ENCODE results near the gene SMTN.

Gene SMTN

DNA sequence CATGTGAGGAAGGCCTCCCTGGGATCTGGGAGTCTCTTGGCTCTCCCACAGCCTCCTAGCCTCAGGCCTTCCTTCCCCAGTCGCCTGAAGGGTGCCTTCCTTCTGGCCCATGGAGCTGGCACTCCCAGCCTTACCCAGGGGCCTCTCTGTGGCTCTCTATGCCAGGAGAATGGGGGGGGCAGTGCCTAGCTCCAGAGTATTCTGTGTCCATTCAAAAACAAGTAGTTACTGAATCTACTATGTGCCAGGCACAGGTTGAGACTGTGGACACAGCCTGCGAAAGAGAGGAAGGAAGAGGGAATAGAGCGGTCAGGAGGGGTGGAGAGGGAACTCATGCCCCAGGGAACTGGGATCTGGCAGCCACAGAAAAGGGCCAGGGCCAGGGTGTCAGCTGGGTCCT, 61.9 kb downstream of the SMTN start:
- peaks cover 7% of the 10 kb centered on the region for H3K27me3 Mint-ChIP-seq
- H3K4me1 Mint-ChIP-seq: no peaks in the 10 kb centered on the region
- no peaks in the 10 kb centered on the region for H3K36me3 Mint-ChIP-seq
- H3K9me3 Mint-ChIP-seq: no peaks in the 10 kb centered on the region
- DNase-seq (ENCODE audit: low spot score in 2 of 2) (no peak), ATAC-seq (ENCODE audit: low read depth) (no peak)
- H3K27ac Mint-ChIP-seq: no peak overlapping the region
- no peak overlapping the region for H3K4me3 Mint-ChIP-seq

DNA sequence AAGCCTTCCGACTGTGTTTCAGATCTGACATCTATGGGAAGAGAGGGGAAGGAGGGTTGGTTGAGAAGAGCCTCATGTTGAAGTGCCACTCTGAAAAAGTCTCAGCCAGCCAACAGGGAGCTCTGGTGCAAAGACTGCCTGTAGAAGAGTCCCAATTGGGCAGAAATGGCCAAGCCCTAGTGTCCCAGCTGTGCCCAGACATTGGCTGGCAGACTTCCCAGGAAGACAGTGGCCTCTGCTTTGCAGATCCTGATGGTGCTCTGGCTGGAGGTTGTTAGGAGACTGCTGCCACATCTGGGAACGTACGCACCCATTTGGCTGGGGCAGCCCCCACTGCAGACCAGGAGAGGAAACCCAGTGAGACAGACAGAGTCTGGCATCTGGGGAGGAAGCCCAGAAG, 62.4 kb downstream of the SMTN start:
- Mint-ChIP-seq H3K9me3 (no peaks in the 10 kb centered on the region), H3K27ac (no peak overlapping the region), H3K36me3 (no peaks in the 10 kb centered on the region), H3K4me3 (no peak overlapping the region), H3K27me3 (peaks cover 7% of the 10 kb centered on the region), H3K4me1 (no peaks in the 10 kb centered on the region)
- no peak for ATAC-seq (ENCODE audit: low read depth)
- no peak for DNase-seq (ENCODE audit: low spot score in 2 of 2)

DNA sequence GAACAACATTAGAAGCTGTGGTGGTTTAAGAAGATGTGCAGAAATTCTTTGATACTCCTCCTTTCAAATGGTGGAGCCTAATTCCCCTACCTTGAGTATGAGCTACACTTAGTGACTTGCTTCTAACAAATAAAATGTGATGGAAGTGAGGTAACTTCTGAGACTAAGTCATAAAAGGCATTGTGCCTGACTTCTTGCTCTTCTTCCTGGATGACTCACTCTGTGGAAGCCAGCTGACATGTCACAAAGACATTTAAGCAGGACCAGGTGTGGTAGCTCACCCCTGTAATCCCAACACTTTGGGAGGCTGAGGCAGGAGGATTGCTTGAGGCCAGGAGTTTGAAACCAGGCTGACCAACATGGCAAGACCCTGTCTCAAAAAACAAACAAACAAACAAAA, 63.1 kb downstream of the SMTN start:
- peaks cover 7% of the 10 kb centered on the region for H3K27me3 Mint-ChIP-seq
- no peaks in the 10 kb centered on the region for H3K36me3 Mint-ChIP-seq
- ATAC-seq (ENCODE audit: low read depth) (no peak), DNase-seq (ENCODE audit: low spot score in 2 of 2) (no peak)
- no peaks in the 10 kb centered on the region for H3K4me1 Mint-ChIP-seq
- no peaks in the 10 kb centered on the region for H3K9me3 Mint-ChIP-seq
- no peak overlapping the region for H3K4me3 Mint-ChIP-seq
- H3K27ac Mint-ChIP-seq: no peak overlapping the region

DNA sequence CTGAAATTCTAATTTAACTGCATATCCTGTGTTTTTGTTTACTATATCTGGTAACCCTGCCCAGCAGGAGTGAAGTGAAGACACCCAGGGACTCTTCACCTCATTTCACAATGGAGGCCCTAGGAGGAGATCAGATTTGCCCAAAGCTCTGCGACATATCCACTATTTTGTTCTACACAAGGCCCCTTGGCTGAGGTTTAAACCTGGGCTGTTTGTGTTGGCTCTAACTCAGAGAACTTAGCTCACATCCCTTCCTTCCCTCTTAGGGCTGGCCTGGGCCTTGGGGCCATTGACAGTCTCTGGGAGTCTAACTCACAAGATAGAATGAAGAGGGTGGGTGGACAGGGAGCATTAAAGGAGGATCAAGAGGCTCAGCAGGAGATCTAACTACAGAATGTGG, 67.4 kb downstream of the SMTN start:
- no peak for DNase-seq (ENCODE audit: low spot score in 2 of 2)
- Mint-ChIP-seq H3K4me1 (no peaks in the 10 kb centered on the region), H3K9me3 (no peaks in the 10 kb centered on the region), H3K27me3 (no peaks in the 10 kb centered on the region), H3K36me3 (no peaks in the 10 kb centered on the region), H3K4me3 (no peak overlapping the region), H3K27ac (no peak overlapping the region)
- no peak for ATAC-seq (ENCODE audit: low read depth)

DNA sequence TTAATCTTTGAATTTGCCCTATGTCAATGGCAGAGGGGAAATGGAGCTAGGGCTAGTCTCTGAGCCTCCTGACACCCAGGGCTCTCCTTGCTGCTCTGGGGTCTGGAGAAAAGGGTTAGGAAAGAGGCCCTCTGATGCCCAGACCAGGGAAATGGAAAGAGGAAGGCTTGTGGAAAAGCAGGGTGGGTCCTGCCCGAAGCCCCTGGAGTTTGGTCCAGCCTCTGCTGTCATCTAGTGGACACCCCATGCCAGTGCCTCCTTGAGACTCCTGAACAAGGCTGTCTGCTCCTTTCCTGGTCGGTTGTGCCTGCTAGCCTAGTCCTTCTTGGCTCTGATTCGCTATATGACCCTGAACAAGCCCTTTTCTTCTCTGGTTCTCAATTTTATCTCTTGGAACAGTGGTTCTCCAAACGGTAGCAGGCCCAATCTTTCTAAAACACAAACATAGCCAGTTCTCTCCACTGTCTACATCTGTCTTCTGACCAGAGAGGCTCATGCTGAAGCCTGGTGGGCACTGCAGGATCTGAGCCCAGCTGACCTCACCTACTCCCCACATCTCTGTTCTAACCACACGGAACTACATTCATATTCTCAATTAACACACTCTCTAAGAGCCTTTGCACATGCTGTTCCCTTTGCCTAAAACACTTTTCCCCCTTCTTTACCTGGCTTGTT, 68.0 kb downstream of the SMTN start:
- DNase-seq (ENCODE audit: low spot score in 2 of 2) (peak; percentile 37 to 45), ATAC-seq (ENCODE audit: low read depth) (peak; percentile 91)
- Mint-ChIP-seq H3K4me1 (no peaks in the 10 kb centered on the region), H3K36me3 (no peaks in the 10 kb centered on the region), H3K27ac (no peak overlapping the region), H3K4me3 (no peak overlapping the region), H3K9me3 (no peaks in the 10 kb centered on the region), H3K27me3 (no peaks in the 10 kb centered on the region)

DNA sequence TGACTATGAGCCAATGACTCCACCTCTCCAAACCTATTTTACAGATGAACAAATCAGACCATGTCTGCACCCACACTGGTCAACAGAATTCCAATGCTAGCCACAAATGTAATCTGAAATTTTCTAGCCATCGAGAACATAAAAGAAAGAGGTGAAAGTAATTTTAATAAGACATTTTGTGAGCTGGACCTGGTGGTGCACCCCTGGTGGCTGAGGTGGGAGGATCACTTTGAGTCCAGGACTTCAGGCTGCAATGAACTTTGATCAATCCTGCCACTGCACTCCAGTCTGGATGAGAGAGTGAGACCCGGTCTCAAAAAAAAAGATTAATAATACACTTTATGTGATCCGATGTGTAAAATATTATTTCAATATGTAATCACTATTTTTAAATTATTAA, 69.5 kb downstream of the SMTN start:
- Mint-ChIP-seq H3K36me3 (no peaks in the 10 kb centered on the region), H3K27me3 (no peaks in the 10 kb centered on the region), H3K27ac (no peak overlapping the region), H3K9me3 (no peaks in the 10 kb centered on the region), H3K4me3 (no peak overlapping the region), H3K4me1 (no peaks in the 10 kb centered on the region)
- DNase-seq (ENCODE audit: low spot score in 2 of 2): no peak
- ATAC-seq (ENCODE audit: low read depth): no peak

DNA sequence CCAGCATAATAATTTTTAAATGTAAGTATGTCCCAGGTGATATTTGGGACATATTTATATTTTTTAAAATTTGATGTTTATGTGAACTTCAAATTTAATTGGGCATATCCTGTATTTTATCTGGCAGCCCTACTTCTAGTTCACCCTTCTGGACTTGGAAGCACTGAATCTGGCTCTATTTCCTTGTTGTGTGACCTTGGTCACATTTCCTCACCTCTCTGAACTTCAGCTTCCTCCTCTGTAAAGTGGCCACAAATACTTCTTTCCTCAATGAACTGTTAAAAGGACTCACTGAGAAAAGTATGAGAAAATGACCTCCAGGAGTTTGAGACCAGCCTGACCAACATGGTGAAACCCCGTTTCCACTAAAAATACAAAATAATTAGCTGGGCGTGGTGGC, 70.8 kb downstream of the SMTN start:
- no peak for ATAC-seq (ENCODE audit: low read depth)
- H3K27me3 Mint-ChIP-seq: no peaks in the 10 kb centered on the region
- no peak for DNase-seq (ENCODE audit: low spot score in 2 of 2)
- no peak overlapping the region for H3K4me3 Mint-ChIP-seq
- H3K9me3 Mint-ChIP-seq: no peaks in the 10 kb centered on the region
- H3K4me1 Mint-ChIP-seq: no peaks in the 10 kb centered on the region
- no peak overlapping the region for H3K27ac Mint-ChIP-seq
- H3K36me3 Mint-ChIP-seq: no peaks in the 10 kb centered on the region

DNA sequence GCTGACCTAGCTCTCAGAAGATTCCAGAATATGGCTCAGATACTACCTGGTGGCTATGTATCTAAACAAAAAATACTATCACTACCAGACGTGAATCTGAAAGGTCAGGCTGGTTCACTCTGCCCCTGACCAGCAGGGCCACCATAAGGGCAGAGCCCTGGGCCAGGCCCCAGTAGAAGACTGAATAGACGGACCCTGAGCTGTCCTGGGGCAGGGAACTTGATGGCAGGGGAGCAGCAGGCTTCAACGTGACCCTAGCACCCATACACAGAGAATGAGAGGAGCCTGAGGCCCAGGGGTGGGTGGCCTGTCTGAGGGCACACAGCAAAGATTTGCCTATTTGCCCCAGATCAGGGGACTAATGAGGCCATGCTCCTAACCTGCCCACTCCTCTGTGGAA, 72.2 kb downstream of the SMTN start:
- DNase-seq (ENCODE audit: low spot score in 2 of 2): no peak
- no peak overlapping the region for H3K4me3 Mint-ChIP-seq
- H3K36me3 Mint-ChIP-seq: no peaks in the 10 kb centered on the region
- no peak overlapping the region for H3K27ac Mint-ChIP-seq
- ATAC-seq (ENCODE audit: low read depth): no peak
- H3K9me3 Mint-ChIP-seq: no peaks in the 10 kb centered on the region
- H3K27me3 Mint-ChIP-seq: no peaks in the 10 kb centered on the region
- H3K4me1 Mint-ChIP-seq: no peaks in the 10 kb centered on the region
